K562 (cell line): Measurements from ENCODE around the gene TMEM217. TPM values are rescaled to one million over a fixed set of nuclear protein-coding genes. Genes with fewer than 3 reads are reported as not detected.

Source experiments
- ATAC-seq: fragments of 200-7000 bp; cut with Tn5 transposase; 3 replicates; pipeline ENCODE4 v1.9.1; 2020; ENCODE audit warnings: moderate library complexity
- BruUV-seq: library from RNA; stranded (reverse); fragments of 400-500 nt; replicated peaks from 2 replicates; lab custom pipeline; 2021; lab: Mats Ljungman, UMichigan
- CTCF ChIA-PET: fragments of 300-600 bp; formaldehyde crosslinking; extraction: SDS; loops from one replicate; lab custom pipeline; 2021; ENCODE audit warnings: low intra/inter-chr PET ratio; lab: Yijun Ruan, JAX
- POLR2A ChIA-PET: fragments of 300-600, 350-650 bp; sonication (Branson Sonifier 250); formaldehyde crosslinking; extraction: SDS; loops from one replicate; lab custom pipeline; 2021; ENCODE audit warnings: antibody characterized with exemption, inconsistent platforms; lab: Yijun Ruan, JAX
- DNase-seq, 4 experiments: peaks; one replicate each; pipeline versions ENCODE4 v3.0.0 to v3.0.0-alpha.2; 2011 to 2018; ENCODE audit warnings: low spot score in 3 of 4, mixed read lengths in 3 of 4; ENCODE audit errors: extremely low read depth in 1 of 4
- FAIRE-seq: peaks from 2 replicates; lab custom pipeline; 2011; peaks lifted over from hg19 to GRCh38; lab: Jason Lieb, UNC
- H2AFZ ChIP-seq: 2 replicates; pipeline ENCODE4 v1.6.0; 2011; ENCODE audit warnings: low read depth, low read length, control low read depth, inconsistent platforms
- H3K27ac ChIP-seq: fragments of 200-600 bp; 3 replicates; pipeline ENCODE4 v1.8.0; 2011; ENCODE audit warnings: low read depth, mild to moderate bottlenecking, control low read depth, inconsistent platforms, low read length, moderate library complexity, mixed read lengths; ENCODE audit errors: extremely low read depth
- H3K27me3 ChIP-seq, 2 experiments: fragments of 300-600 bp in 1 of 2; 2 replicates in 1 of 2; 3 replicates in 1 of 2; pipeline versions ENCODE4 v1.6.0 to v1.8.0; 2011; ENCODE audit warnings: inconsistent platforms in 2 of 2, low read length in 2 of 2, mild to moderate bottlenecking in 1 of 2, mixed read lengths in 1 of 2, moderate library complexity in 1 of 2; ENCODE audit not compliant: control insufficient read depth in 2 of 2, insufficient read depth in 2 of 2
- H3K36me3 ChIP-seq: fragments of 300-600 bp; 3 replicates; pipeline ENCODE4 v1.8.0; 2011; ENCODE audit warnings: mild to moderate bottlenecking, low read length, inconsistent platforms; ENCODE audit not compliant: control insufficient read depth, insufficient read depth
- H3K4me1 ChIP-seq, 2 experiments: fragments of 200-600 bp in 1 of 2; replicated peaks in 1 of 2; 2 replicates in 1 of 2; 3 replicates in 1 of 2; pipeline versions ENCODE4 v1.5.1 to v1.8.0; 2011; ENCODE audit warnings: inconsistent platforms in 2 of 2, low read length in 2 of 2, mild to moderate bottlenecking in 1 of 2, mixed read lengths in 1 of 2, moderate library complexity in 1 of 2; ENCODE audit not compliant: control insufficient read depth in 2 of 2, insufficient read depth in 2 of 2
- H3K4me2 ChIP-seq: 2 replicates; pipeline ENCODE4 v1.6.1; 2011; ENCODE audit warnings: low read length, control low read depth, inconsistent platforms, mixed read lengths; ENCODE audit not compliant: insufficient read depth
- H3K4me3 ChIP-seq: fragments of 200-600 bp; sonication (generic), shearing (Covaris generic); 2 replicates; pipeline ENCODE4 v1.5.1; 2016; ENCODE audit warnings: control low read depth, inconsistent platforms
- H3K79me2 ChIP-seq: fragments of 200-600 bp; 3 replicates; pipeline ENCODE4 v1.8.0; 2011; ENCODE audit warnings: low read length, inconsistent platforms; ENCODE audit not compliant: control insufficient read depth, insufficient read depth
- H3K9ac ChIP-seq, 2 experiments: 2 replicates each; pipeline versions ENCODE4 v1.6.0 to v1.6.1; 2011; ENCODE audit warnings: low read depth in 2 of 2, low read length in 2 of 2, control low read depth in 1 of 2, inconsistent platforms in 1 of 2, mild to moderate bottlenecking in 1 of 2, mixed read lengths in 1 of 2; ENCODE audit not compliant: insufficient read depth in 1 of 2
- H3K9me1 ChIP-seq: one replicate; pipeline ENCODE4 v1.6.0; 2011; ENCODE audit warnings: inconsistent platforms, mild to moderate bottlenecking, low read length, moderate library complexity; ENCODE audit not compliant: control insufficient read depth, insufficient read depth
- H3K9me3 ChIP-seq: replicated peaks from 2 replicates; pipeline ENCODE4 v1.5.1; 2011; ENCODE audit warnings: low read depth, low read length, inconsistent platforms; ENCODE audit not compliant: control insufficient read depth, insufficient read depth
- H4K20me1 ChIP-seq: replicated peaks from 2 replicates; pipeline ENCODE4 v1.6.1; 2011; ENCODE audit warnings: low read length, inconsistent platforms, mixed read lengths; ENCODE audit not compliant: control insufficient read depth, insufficient read depth
- CAMTA2 ChIP-seq: fragments of 250-450 bp; sonication (Bioruptor Pico); conservative IDR thresholded peaks from 2 replicates; pipeline ENCODE4 v1.5.1; 2022
- FOSL1 ChIP-seq: fragments of 200-800 bp; sonication (Bioruptor generic); conservative IDR thresholded peaks from 2 replicates; pipeline ENCODE4 v1.6.1; 2016; ENCODE audit warnings: missing genetic modification characterization, missing compliant biosample characterization
- POLR2B ChIP-seq: fragments of 450-650 bp; IDR thresholded peaks from 2 replicates; pipeline ENCODE4 v1.6.1; 2018; ENCODE audit warnings: low read depth; ENCODE audit not compliant: partially characterized antibody
- RHOXF2B ChIP-seq: fragments of 250-450 bp; sonication (Bioruptor Pico); conservative IDR thresholded peaks from 2 replicates; pipeline ENCODE4 v1.5.1; 2021
- ZC3H11A ChIP-seq: IDR thresholded peaks from 2 replicates; pipeline ENCODE4 v1.6.1; 2012; ENCODE audit warnings: low read depth, low read length, improper control_type of control experiment
- ZC3H4 ChIP-seq: sonication (generic); formaldehyde crosslinking; IDR thresholded peaks from 2 replicates; pipeline ENCODE4 v1.9.0; 2021; ENCODE audit warnings: missing genetic modification reagents, borderline replicate concordance
- ZFP36 ChIP-seq: fragments of 150-350 bp; IDR thresholded peaks from 2 replicates; pipeline ENCODE4 v1.6.1; 2018; ENCODE audit warnings: low read length, low read depth; ENCODE audit not compliant: partially characterized antibody
- ZKSCAN8 ChIP-seq: fragments of 200-800 bp; sonication (Bioruptor generic); IDR thresholded peaks from 2 replicates; pipeline ENCODE4 v1.6.1; 2016; ENCODE audit warnings: missing genetic modification characterization, missing compliant biosample characterization
- ZNF133 ChIP-seq: fragments of 250-450 bp; sonication (Bioruptor Pico); IDR thresholded peaks from 2 replicates; pipeline ENCODE4 v1.4.0; 2020; ENCODE audit warnings: mild to moderate bottlenecking
- ZNF584 ChIP-seq: fragments of 200-800 bp; sonication (Bioruptor generic); IDR thresholded peaks from 2 replicates; pipeline ENCODE4 v1.6.1; 2016; ENCODE audit warnings: low read depth, mild to moderate bottlenecking, missing genetic modification characterization, missing compliant biosample characterization
- WGBS: fragments of 100-300 bp; shearing (Covaris generic); methylation state at CpG from one replicate; pipeline ENCODE4 v1.1.6; 2016; ENCODE audit warnings: low coverage, mixed read lengths; ENCODE audit not compliant: insufficient coverage; ENCODE audit errors: missing lambda C conversion rate; 5-methylcytosine and 5-hydroxymethylcytosine counted together
- in situ Hi-C: fragments of 300-500 bp; cut with MboI; formaldehyde crosslinking; loops from 4 replicates; pipeline ENCODE4 v1.15.0; 2018; ENCODE audit warnings: inconsistent platforms, mixed read lengths
- intact Hi-C: fragments of 100-400 bp; cut with micrococcal nuclease; formaldehyde crosslinking; loops from 2 replicates; pipeline ENCODE4 v1.14.2; 2022
- polyA plus RNA-seq, 8 experiments: library from polyadenylated mRNA; depleted of rRNA in 4 of 8; stranded (reverse) in 5 of 8; unstranded in 3 of 8; fragments of >200 nt; fragmentation: Nextera tagmentation in 2 of 8; fragmentation: Illumina TruSeq in 1 of 8; extraction: Ambion mirVana in 2 of 8; extraction: Trizol in 1 of 8; gene quantifications; 2 replicates each; pipeline versions ENCODE4 v1.2.1 to v1.2.3, GENCODE V29; 2011 to 2014; ENCODE audit warnings: inconsistent platforms in 1 of 8, missing spikeins in 1 of 8
- total RNA-seq, 7 experiments: library from RNA; depleted of rRNA in 6 of 7; stranded (reverse); fragments of >200 nt in 6 of 7; fragmentation: Illumina TruSeq in 2 of 7; extraction: Trizol in 2 of 7; gene quantifications; 2 replicates each; pipeline versions ENCODE4 v1.2.1 to v1.2.3, GENCODE V29; 2011 to 2021; ENCODE audit warnings: low replicate concordance in 1 of 7

Gene TMEM217
- total and polyA plus RNA-seq, 9 of the 15 experiments (the other 6 are each of a cell fraction or from before 2014, with no cell fraction given): 1.3 to 8.0 (median 1.9) TPM

- no TSS peak for BruUV-seq
- Histone ChIP-seq H3K4me2 (no peak overlapping the region), H3K9me1 (no peaks in the 10 kb centered on the region), H3K4me1 (peaks cover 70 to 86% of the 10 kb centered on the region in 2 experiments), H3K4me3 (no peak overlapping the region), H3K9me3 (no peaks in the 10 kb centered on the region), H3K36me3 (no peaks in the 10 kb centered on the region; the same call in 2 of the 3 replicates), H3K9ac (peak overlapping the region; percentile 4 to 23; a peak in 2 of 4 replicates), H3K27ac (peak overlapping the region; percentile 50), H3K27me3 (no peaks in the 10 kb centered on the region), H3K79me2 (peaks cover 7% of the 10 kb centered on the region; the same call in 1 of the 3 replicates), H4K20me1 (no peaks in the 10 kb centered on the region), H2AFZ (peak overlapping the region; percentile 56; the same call in 1 of the 2 replicates)
- 76% methylated on average over 9 of the region's 9 CpGs for WGBS
- DNase-seq (peak in 1 of 4 experiments; percentile 8), FAIRE-seq (no peak), ATAC-seq (no peak)
- CTCF ChIA-PET: interaction anchor here (9.0 kb wide), 1 partner anchor 186 kb away, joined by 204 read pairs; no protein-coding TSS in a partner anchor
- in situ Hi-C loops: loop anchor here (5.0 to 10.0 kb wide), 4 partner anchors 34 to 439 kb away; partner anchors contain the start of gene PIM1
- TF ChIP-seq ZC3H4 (CRISPR knock-in tag) (no peak), RHOXF2B (CRISPR knock-in tag) (no peak), ZNF584 (CRISPR knock-in tag) (no peak), CAMTA2 (CRISPR knock-in tag) (no peak), ZFP36 (peak; percentile 55), ZNF133 (CRISPR knock-in tag) (no peak), FOSL1 (tag) (no peak), ZC3H11A (no peak), POLR2B (no peak), ZKSCAN8 (0 out of 2 replicates have a peak, but pooled peaks have one; percentile 5)
- intact Hi-C loops: no loop called here
- POLR2A ChIA-PET: interaction anchor here (0.7 to 7.3 kb wide), 5 partner anchors 13 to 290 kb away, joined by 3 to 67 read pairs (median 6); no protein-coding TSS in a partner anchor
Observed at GRCh38 chr6:37206622-37207021, 51.3 kb downstream of the TMEM217 start.
